K562 (cell line): Measurements from ENCODE around the gene GPR137C. TPM values are rescaled to one million over a fixed set of nuclear protein-coding genes. Genes with fewer than 3 reads are reported as not detected.
A peak's percentile ranks its signal among the peaks of the same experiment; 100 is the strongest.

Experiments
- BRD4 ChIP-seq: fragments of 200-600 bp; sonication (generic); IDR thresholded peaks from 2 replicates; pipeline ENCODE4 v1.6.1; 2017; ENCODE audit warnings: inconsistent platforms
- BRF1 ChIP-seq: IDR thresholded peaks from 3 replicates; pipeline ENCODE4 v1.6.1; 2011; ENCODE audit warnings: borderline replicate concordance, mild to moderate bottlenecking; ENCODE audit not compliant: insufficient read length; ENCODE audit errors: extremely low read depth
- CBFB ChIP-seq: sonication (generic); formaldehyde crosslinking; IDR thresholded peaks from 2 replicates; pipeline ENCODE4 v1.4.0; 2020; ENCODE audit warnings: mild to moderate bottlenecking, missing genetic modification reagents
- ELF2 ChIP-seq: fragments of 250-450 bp; sonication (Bioruptor Pico); IDR thresholded peaks from 2 replicates; pipeline ENCODE4 v1.5.0; 2021; ENCODE audit warnings: mild to moderate bottlenecking
- FOXO4 ChIP-seq: fragments of 450-650 bp; formaldehyde crosslinking; IDR thresholded peaks from 2 replicates; pipeline ENCODE4 v1.4.0; 2020; ENCODE audit warnings: mild to moderate bottlenecking, moderate library complexity
- GATA2 ChIP-seq: sonication (generic); formaldehyde crosslinking; IDR thresholded peaks from 2 replicates; pipeline ENCODE4 v1.4.0; 2020; ENCODE audit warnings: mild to moderate bottlenecking, missing genetic modification reagents
- ID3 ChIP-seq, 2 experiments: fragments of 250-450 bp in 1 of 2; fragments of 450-650 bp in 1 of 2; sonication (Bioruptor Pico) in 1 of 2; IDR thresholded peaks; 2 replicates each; pipeline versions ENCODE4 v1.6.1 to v1.8.0; 2016 to 2021; ENCODE audit warnings: mild to moderate bottlenecking in 2 of 2, moderate library complexity in 2 of 2, missing compliant biosample characterization in 1 of 2, missing genetic modification characterization in 1 of 2
- KAT2B ChIP-seq: IDR thresholded peaks from one replicate; pipeline ENCODE4 v1.6.1; 2012; ENCODE audit warnings: low read depth, mild to moderate bottlenecking, control low read depth, inconsistent platforms, low read length, moderate library complexity
- KLF10 ChIP-seq: fragments of 250-450 bp; sonication (Bioruptor Pico); IDR thresholded peaks from 2 replicates; pipeline ENCODE4 v1.6.1; 2021; ENCODE audit warnings: matching md5 sums
- PCBP2 ChIP-seq: fragments of 200-400 bp; formaldehyde crosslinking; IDR thresholded peaks from 2 replicates; pipeline ENCODE4 v1.6.1; 2018; ENCODE audit warnings: low read length, low read depth, mild to moderate bottlenecking, moderate library complexity; ENCODE audit not compliant: poor library complexity, severe bottlenecking
- PRDM10 ChIP-seq: fragments of 450-650 bp; IDR thresholded peaks from 2 replicates; pipeline ENCODE4 v1.6.1; 2018; ENCODE audit not compliant: partially characterized antibody
- PRMT5 ChIP-seq: sonication (generic); formaldehyde crosslinking; IDR thresholded peaks from 2 replicates; pipeline ENCODE4 v1.5.0; 2020; ENCODE audit warnings: missing genetic modification reagents
- SIX5 ChIP-seq, 2 experiments: IDR thresholded peaks; 2 replicates each; pipeline ENCODE4 v1.6.1; 2011; ENCODE audit warnings: low read length in 2 of 2, borderline replicate concordance in 1 of 2, low read depth in 1 of 2, mild to moderate bottlenecking in 1 of 2, moderate library complexity in 1 of 2; ENCODE audit not compliant: insufficient read depth in 1 of 2
- SNRNP70 ChIP-seq: fragments of 200-400 bp; formaldehyde crosslinking; optimal IDR thresholded peaks from 2 replicates; pipeline ENCODE3; 2017; ENCODE audit warnings: low read depth, low read length
- STAT5A ChIP-seq: IDR thresholded peaks from 2 replicates; pipeline ENCODE4 v1.6.1; 2012; ENCODE audit warnings: low read length, inconsistent platforms, borderline replicate concordance
- USF1 ChIP-seq: sonication (generic); formaldehyde crosslinking; IDR thresholded peaks from 2 replicates; pipeline ENCODE4 v1.9.0; 2022; ENCODE audit warnings: mild to moderate bottlenecking, missing genetic modification reagents
- ZBTB8A ChIP-seq: fragments of 450-650 bp; IDR thresholded peaks from 2 replicates; pipeline ENCODE4 v1.6.1; 2018; ENCODE audit warnings: mild to moderate bottlenecking, moderate library complexity; ENCODE audit not compliant: partially characterized antibody
- ZKSCAN3 ChIP-seq: fragments of 250-450 bp; sonication (Bioruptor Pico); IDR thresholded peaks from 2 replicates; pipeline ENCODE4 v1.4.0; 2020
- ZNF165 ChIP-seq: fragments of 250-450 bp; sonication (Bioruptor Pico); IDR thresholded peaks from 2 replicates; pipeline ENCODE4 v1.4.0; 2020; ENCODE audit warnings: borderline replicate concordance
- ZNF644 ChIP-seq: fragments of 200-800 bp; sonication (Bioruptor generic); IDR thresholded peaks from 2 replicates; pipeline ENCODE4 v1.6.1; 2016; ENCODE audit warnings: low read depth, missing genetic modification characterization, missing compliant biosample characterization
- ZNF785 ChIP-seq: fragments of 250-450 bp; sonication (Bioruptor Pico); IDR thresholded peaks from 2 replicates; pipeline ENCODE4 v1.4.0; 2020; ENCODE audit warnings: mild to moderate bottlenecking
- polyA plus RNA-seq, 8 experiments: library from polyadenylated mRNA; depleted of rRNA in 4 of 8; stranded (reverse) in 5 of 8; unstranded in 3 of 8; fragments of >200 nt; fragmentation: Nextera tagmentation in 2 of 8; fragmentation: Illumina TruSeq in 1 of 8; extraction: Ambion mirVana in 2 of 8; extraction: Trizol in 1 of 8; gene quantifications; 2 replicates each; pipeline versions ENCODE4 v1.2.1 to v1.2.3, GENCODE V29; 2011 to 2014; ENCODE audit warnings: inconsistent platforms in 1 of 8, missing spikeins in 1 of 8
- total RNA-seq, 7 experiments: library from RNA; depleted of rRNA in 6 of 7; stranded (reverse); fragments of >200 nt in 6 of 7; fragmentation: Illumina TruSeq in 2 of 7; extraction: Trizol in 2 of 7; gene quantifications; 2 replicates each; pipeline versions ENCODE4 v1.2.1 to v1.2.3, GENCODE V29; 2011 to 2021; ENCODE audit warnings: low replicate concordance in 1 of 7

The GPR137C gene
- total and polyA plus RNA-seq, 9 of the 15 experiments (the other 6 are each of a cell fraction or from before 2014, with no cell fraction given), result 0.03 to 0.31 (median 0.06) TPM; not detected in 4

GRCh38 chr14:52552063-52552988 is at the start of gene GPR137C, which contains the start of gene TXNDC16 (continued):
- TF ChIP-seq GATA2 (CRISPR knock-in tag), result no peak
- no peak for TF ChIP-seq ID3 (CRISPR knock-in tag; IDR thresholded peaks at IDR 0.05)
- TF ChIP-seq ID3 (tag; IDR thresholded peaks at IDR 0.05), result no peak
- TF ChIP-seq PRMT5 (CRISPR knock-in tag), result no peak
- no peak for TF ChIP-seq BRD4
- no peak for TF ChIP-seq FOXO4 (CRISPR knock-in tag)
- TF ChIP-seq KAT2B, result no peak
- TF ChIP-seq ZKSCAN3 (CRISPR knock-in tag), result no peak
- TF ChIP-seq SIX5 (IDR thresholded peaks at IDR 0.05; ENCODE audit: borderline replicate concordance in 1 of 2, insufficient read depth in 1 of 2, low read depth in 1 of 2, low read length in 2 of 2), result no peak
- no peak for TF ChIP-seq ZNF644 (tag)
- no peak for TF ChIP-seq ZBTB8A
- TF ChIP-seq ZNF785 (CRISPR knock-in tag), result no peak
- TF ChIP-seq PRDM10, result no peak
- no peak for TF ChIP-seq PCBP2
- TF ChIP-seq ZNF165 (CRISPR knock-in tag), result no peak
- TF ChIP-seq ELF2 (CRISPR knock-in tag), result no peak
- peak; percentile 58 for TF ChIP-seq USF1
- no peak for TF ChIP-seq BRF1
- no peak for TF ChIP-seq CBFB (CRISPR knock-in tag)
- TF ChIP-seq SNRNP70, result no peak
- no peak for TF ChIP-seq STAT5A
- no peak for TF ChIP-seq KLF10 (CRISPR knock-in tag)
